ENCODE measurements around the gene KRT80.

The KRT80 gene

GRCh38 chr12:52178443-52178842 is 13.4 kb downstream of the KRT80 start:
- no peak for DNase-seq

- no peak for DNase-seq
Measured at GRCh38 chr12:52175371-52176350, 16.2 kb downstream of the KRT80 start.

DNA sequence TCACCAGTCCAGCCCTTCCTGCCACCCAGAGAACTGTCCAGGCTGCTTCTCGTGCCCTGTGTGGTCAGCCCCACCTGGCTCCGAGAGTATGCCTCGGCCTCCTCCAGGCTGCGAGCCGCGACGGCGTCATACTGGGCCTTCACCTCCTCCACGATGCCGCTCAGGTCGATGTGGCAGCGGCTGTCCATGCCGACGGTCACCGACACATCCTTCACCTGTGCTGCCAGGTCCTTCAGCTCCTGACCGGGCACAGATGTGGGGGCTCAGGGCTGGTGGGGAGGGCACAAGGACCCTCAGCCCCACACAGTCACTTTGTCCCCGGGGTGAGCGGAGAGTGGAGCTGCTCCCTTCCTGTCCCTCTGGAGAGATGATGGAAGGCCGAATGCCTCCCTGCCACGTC is 18.3 kb downstream of the KRT80 start:
- DNase-seq: no peak

DNA sequence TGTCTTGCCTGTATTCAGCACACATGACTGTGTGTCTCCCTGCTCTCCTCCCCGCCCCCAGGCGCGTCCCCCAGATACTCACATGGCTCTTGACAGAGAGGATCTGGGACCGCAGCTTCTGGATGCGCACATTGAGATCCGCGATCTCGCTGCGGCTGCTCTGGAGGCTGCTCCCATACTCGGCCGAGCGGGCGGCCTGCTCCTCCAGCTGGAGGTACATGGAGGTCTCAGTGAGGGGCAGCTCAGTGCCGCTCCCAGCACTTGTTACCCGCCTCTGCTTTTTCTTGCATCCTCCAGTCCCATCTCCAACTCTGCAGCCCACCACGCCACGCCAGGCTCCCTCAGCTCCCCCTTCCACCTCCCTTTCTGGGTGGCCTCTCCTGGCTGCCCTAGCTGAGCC is 18.9 kb downstream of the KRT80 start:
- no peak for DNase-seq

DNA sequence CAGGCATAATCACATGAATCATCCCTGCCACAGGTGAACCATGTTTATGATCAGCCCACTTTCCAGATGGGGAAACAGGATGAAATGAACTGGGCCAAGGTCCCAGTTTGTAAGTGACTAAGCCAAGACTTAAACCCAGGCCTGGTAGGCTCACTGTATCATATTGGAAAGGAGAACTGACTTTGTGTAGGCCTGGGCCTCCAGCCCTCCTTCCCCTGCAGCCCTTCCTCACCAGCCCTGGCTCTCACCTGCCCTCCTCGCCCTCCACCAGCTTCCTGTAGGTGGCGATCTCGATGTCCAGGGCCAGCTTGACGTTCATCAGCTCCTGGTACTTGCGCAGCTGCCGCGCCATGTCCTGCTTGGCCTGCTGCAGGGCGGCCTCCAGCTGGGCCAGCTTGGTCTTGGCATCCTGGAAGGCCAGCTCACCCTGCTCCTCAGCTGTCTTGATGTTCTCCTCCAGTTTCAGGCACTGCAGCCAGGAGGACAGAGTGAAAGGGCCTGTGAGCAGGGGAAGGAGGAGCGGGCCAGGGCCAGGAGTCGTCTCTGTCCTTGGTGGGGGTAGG is 19.8 kb downstream of the KRT80 start:
- peak; percentile 57 for DNase-seq

DNA sequence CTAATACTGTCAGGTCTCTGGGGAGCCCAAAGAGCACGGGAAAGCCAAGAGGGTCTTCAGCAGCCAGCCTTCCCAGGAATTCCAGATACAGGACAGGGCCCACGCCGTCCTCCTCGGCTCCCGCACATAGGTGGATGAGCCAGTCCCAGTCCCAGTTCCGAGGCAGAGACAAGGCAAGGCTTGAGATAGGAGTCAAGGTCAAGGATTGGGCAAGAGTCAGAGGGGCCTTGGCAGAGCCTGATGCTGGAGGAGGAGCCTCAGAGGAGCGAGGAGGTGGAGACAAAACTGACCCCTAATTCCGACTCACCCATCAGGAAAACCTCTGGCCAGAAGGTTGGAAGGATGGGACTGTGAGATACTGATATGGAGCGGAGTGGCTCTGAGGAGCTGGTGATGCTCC is 21.0 kb downstream of the KRT80 start:
- no peak for DNase-seq

DNA sequence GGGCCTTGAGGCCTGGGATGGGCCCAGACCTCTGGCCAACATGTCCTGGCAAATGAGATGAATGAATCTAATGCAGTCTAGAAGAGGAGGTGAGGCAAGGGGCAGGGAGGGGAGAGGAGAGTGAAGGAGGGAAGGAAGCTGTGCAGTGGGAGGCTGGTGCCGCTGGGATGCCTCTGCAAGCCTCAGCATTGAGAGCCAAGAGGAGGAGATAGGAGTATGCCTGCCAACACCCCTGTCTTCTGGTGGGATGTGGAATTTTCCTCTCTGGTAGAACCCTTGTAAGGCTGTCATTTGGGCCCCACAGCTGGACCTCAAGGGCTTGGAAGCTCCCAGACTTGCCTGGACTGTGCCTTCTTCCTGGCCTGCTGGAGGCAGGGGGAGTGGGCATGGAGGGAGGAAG is 21.9 kb downstream of the KRT80 start:
- DNase-seq: no peak

- no peak for DNase-seq
Measured at GRCh38 chr12:52168019-52168717, 23.6 kb downstream of the KRT80 start.

DNA sequence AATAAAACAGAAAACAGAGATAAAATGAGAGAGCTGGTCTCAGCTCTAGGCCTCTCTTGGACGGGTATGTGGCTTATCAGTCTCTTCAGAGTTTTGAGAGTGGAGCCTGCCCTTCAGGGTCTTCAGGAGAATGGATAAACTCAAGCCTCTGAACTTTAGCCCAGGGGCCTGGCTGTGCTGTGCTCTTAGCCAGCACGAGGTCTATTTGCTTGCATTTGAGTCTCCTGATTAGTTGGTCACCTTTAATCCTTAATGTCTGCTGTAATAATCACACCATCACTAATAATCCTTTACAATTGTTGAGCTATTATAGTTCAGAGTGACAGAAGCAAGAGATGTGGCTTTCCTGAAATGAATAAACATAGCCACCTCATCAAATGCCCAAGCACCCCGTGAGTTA is 24.3 kb downstream of the KRT80 start:
- no peak for DNase-seq

DNA sequence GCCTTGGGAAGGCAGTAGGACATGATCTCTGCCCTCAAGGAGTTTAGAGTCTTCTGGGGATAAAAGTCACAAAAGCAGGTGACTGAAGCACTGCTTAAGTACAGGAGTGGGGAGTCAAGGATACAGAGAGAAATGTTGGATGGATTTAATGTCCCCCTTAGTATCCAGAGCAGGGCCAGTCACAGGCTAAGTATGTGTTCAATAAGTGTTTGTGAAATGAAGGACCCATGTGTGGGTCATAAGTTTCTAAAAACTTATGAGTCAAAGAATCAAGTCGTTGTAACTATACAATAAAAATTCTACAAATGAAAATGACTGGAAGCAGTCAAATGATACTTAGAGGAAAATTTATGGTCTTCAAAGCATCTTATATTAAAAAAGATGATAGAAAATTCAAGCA is 25.1 kb downstream of the KRT80 start:
- DNase-seq: no peak

GRCh38 chr12:52165096-52165855 is 26.5 kb downstream of the KRT80 start:
- no peak for DNase-seq

DNA sequence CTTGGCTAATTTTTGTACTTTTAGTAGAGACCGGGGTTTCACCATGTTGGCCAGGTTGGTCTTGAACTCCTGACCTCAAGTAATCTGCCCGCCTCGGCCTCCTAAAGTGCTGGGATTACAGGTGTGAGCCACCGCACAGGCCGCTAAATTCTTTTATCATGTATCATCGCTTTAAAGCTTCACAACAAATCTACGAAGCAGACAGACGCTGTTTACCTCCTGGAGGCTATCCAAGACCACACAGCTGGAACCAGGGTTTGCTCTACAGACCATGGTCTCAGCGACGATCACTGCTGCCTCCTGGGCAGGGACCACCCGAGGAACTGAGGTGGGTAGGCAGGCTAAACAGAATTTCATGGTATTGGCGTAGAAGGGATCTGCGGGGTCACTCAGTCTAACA is 27.2 kb downstream of the KRT80 start:
- no peak for DNase-seq

DNA sequence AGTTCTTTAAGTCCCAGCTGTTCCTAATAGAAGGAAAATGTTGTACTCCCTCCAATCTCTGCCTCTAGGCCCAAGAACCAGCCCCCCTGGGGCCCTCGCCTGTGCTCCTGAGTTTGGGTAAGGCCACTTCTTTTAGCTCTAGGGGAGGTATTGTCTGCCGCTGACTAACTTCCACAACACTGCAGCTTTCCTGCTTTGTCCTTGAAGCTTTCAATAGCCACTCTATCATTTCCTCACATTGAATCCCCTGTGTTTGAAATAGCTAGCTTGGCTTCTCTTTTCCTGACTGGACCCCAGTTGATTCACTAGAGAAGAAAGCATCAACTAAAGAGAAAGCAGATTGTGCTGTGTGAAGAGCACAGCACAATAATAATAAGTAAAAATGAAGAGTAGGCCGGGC is 28.8 kb downstream of the KRT80 start:
- no peak for DNase-seq

GRCh38 chr12:52160200-52160599 is 31.6 kb downstream of the KRT80 start:
- no peak for DNase-seq

DNA sequence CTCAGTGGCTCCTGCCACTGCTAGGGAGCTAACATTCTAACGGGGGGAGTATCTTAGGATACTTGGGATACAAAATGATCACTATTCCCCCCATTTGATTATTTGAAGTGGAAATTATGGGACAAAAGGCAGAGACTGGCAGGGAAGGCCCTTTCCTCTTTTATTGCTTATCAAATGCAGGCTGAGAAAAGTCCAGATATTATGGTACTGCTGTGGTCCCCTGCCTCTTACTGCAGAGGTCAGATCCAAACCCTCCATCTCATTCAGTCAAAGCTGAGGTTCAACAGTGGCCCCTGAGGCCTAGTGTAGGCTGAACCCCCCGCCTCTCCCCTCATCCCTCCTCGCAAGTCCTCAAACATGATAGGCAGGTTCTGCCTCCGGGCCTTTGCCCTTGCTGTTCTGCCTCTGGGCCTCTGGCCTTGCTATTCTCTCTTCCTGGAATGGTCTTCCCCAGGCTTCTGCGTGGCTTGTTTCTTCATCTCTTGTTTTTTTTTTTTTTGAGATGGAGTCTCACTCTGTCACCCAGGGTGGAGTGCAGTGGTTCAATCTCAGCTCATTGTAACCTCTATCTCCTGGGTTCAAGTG is 34.2 kb downstream of the KRT80 start:
- no peak for DNase-seq

- DNase-seq: peak; percentile 88
Measured at GRCh38 chr12:52156757-52157565, 34.9 kb downstream of the KRT80 start.

DNA sequence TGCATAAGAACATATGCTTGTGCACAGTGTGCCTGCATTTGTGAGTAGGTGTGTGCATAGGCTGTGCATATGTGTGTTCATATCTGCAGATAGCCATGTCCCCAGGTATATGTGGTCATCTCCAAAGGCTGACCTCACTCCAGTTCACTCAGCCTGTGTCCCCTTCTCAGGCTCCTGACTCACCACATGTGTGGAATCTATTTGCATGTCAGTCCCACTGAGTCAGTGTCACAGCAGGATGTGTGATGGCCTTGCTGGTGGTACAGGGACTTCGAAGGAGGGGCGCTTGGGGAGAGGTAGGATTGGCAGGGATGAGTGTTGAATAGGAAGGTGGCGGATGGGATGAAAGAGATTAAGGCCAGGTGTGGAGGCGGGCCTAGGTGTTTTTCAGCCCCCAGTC is 35.5 kb downstream of the KRT80 start:
- no peak for DNase-seq

GRCh38 chr12:52155048-52155868 is 36.6 kb downstream of the KRT80 start:
- DNase-seq: no peak

GRCh38 chr12:52152905-52153317 is 38.9 kb downstream of the KRT80 start:
- no peak for DNase-seq

GRCh38 chr12:52151837-52152783 is 39.7 kb downstream of the KRT80 start:
- peak; percentile 79 for DNase-seq

Measured in stimulated activated CD8-positive, alpha-beta memory T cell treated with anti-CD3 and anti-CD28 coated beads, Interleukin-4, amount 100 ng/mL, for 48 hours (primary cell).